ENCODE measurements around the gene IKZF5. TPM values are rescaled to one million over a fixed set of nuclear protein-coding genes. Genes with fewer than 3 reads are reported as not detected.

The IKZF5 gene
- total and polyA plus RNA-seq, 2 of the 4 experiments (the other 2 are of a cell fraction): 2.9 to 4.4 TPM

DNA sequence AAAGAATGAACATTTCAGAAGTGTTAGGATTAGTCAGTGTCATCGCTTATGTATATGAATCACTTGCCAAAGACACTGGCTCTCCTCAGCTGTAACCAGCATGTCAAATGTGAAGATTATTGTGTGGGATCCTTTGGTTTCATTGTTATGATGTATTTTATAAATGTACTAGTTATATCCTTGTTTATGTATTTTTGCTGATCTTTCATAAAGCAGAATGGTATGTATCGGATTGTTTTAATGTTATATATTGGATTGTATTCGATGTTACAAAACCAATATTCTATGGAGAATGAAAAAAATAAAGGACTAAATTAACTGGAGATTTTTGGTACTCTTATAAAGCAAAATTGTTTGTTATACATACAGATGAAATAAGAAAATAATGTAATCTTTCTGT is 49.4 kb upstream of the IKZF5 start:
- H3K79me1 ChIP-seq (ENCODE audit: low read depth in 1 of 2, low read length in 2 of 2): no peaks in the 10 kb centered on the region
- DNase-seq: no peak
- no peaks in the 10 kb centered on the region for H3K9me1 ChIP-seq (ENCODE audit: insufficient read depth, low read length)
- no peak overlapping the region for H3K4ac ChIP-seq (ENCODE audit: low read depth, low read length)
- H3K9ac ChIP-seq (ENCODE audit: low read depth, low read length): no peak overlapping the region
- H2BK120ac ChIP-seq (ENCODE audit: low read depth, low read length): no peak overlapping the region
- no peak overlapping the region for H3K18ac ChIP-seq (ENCODE audit: low read depth, low read length)
- no peaks in the 10 kb centered on the region; the same call in 1 of the 2 replicates for H3K36me3 ChIP-seq (ENCODE audit: control insufficient read depth, insufficient read depth, low read length)
- no peak overlapping the region for H3K23ac ChIP-seq (ENCODE audit: low read depth, low read length)
- WGBS, 2 experiments (ENCODE audit: extremely low coverage in 2 of 2, insufficient read length in 1 of 2): no CpG with 5 or more reads among the region's 3 CpGs
- TF ChIP-seq POLR2A (IDR thresholded peaks at IDR 0.05; ENCODE audit: low read depth, low read length) (no peak), MAFK (IDR thresholded peaks at IDR 0.05; ENCODE audit: low read depth, low read length) (peak; percentile 38; the same call in 1 of the 2 replicates)
- no peak overlapping the region for H2BK20ac ChIP-seq (ENCODE audit: low read depth, low read length)
- ATAC-seq (ENCODE audit: low read depth): no peak
- dilution Hi-C loops (cut with HindIII; ENCODE audit: low sequenced_read_pairs, unreplicated experiment): no loop called here
- no peak overlapping the region for H2BK5ac ChIP-seq (ENCODE audit: low read depth, low read length, poor library complexity, severe bottlenecking)
- H4K91ac ChIP-seq (ENCODE audit: insufficient read depth, low read depth, low read length): no peak overlapping the region
- no peak overlapping the region for H3K56ac ChIP-seq (ENCODE audit: extremely low read depth, insufficient read depth, low read length)
- no peaks in the 10 kb centered on the region for H3K27me3 ChIP-seq (ENCODE audit: control insufficient read depth, insufficient read depth, low read length)
- BruUV-seq (replicated peaks): no TSS peak
- H4K8ac ChIP-seq (ENCODE audit: low read depth in 2 of 2, low read length in 2 of 2): no peak overlapping the region
- no peak overlapping the region for H2AFZ ChIP-seq (replicated peaks; ENCODE audit: low read length, poor library complexity)
- H2AK9ac ChIP-seq (replicated peaks; ENCODE audit: low read depth, low read length, poor library complexity): no peak overlapping the region
- H4K20me1 ChIP-seq (ENCODE audit: insufficient read depth, low read length): no peaks in the 10 kb centered on the region
- H3K4me3 ChIP-seq (ENCODE audit: insufficient read depth, low read depth, low read length): no peak overlapping the region
- H3K4me2 ChIP-seq (ENCODE audit: low read depth, low read length): no peak overlapping the region
- intact Hi-C loops (cut with micrococcal nuclease): no loop called here
- in situ Hi-C loops (cut with MboI; ENCODE audit: low sequenced_read_pairs): no loop called here
- ChIA-PET POLR2A (ENCODE audit: unreplicated experiment) (interaction anchor here (0.7 kb wide), 1 partner anchor 52 kb away, joined by 3 read pairs; no protein-coding TSS in a partner anchor), CTCF (no interaction called here)
- H4K5ac ChIP-seq (ENCODE audit: low read depth, low read length): no peak overlapping the region
- H3K4me1 ChIP-seq (ENCODE audit: control insufficient read depth, insufficient read depth, low read length): no peaks in the 10 kb centered on the region
- H3K14ac ChIP-seq (replicated peaks; ENCODE audit: low read depth, low read length): no peak overlapping the region
- H3K27ac ChIP-seq (ENCODE audit: insufficient read depth, low read length): no peak overlapping the region
- H2AK5ac ChIP-seq (ENCODE audit: low read depth, low read length): no peak overlapping the region
- H3K9me3 ChIP-seq (ENCODE audit: control insufficient read depth, insufficient read depth, low read length): no peaks in the 10 kb centered on the region
- no peak overlapping the region for H2BK15ac ChIP-seq (ENCODE audit: low read depth, low read length)

Data from IMR-90 (cell line).